ENCODE data around the gene MAN1C1. TPM values are rescaled to one million over a fixed set of nuclear protein-coding genes. Genes with fewer than 3 reads are reported as not detected.

The MAN1C1 gene
- total RNA-seq, 1 experiment from 2014 or later: 9.3 TPM

DNA sequence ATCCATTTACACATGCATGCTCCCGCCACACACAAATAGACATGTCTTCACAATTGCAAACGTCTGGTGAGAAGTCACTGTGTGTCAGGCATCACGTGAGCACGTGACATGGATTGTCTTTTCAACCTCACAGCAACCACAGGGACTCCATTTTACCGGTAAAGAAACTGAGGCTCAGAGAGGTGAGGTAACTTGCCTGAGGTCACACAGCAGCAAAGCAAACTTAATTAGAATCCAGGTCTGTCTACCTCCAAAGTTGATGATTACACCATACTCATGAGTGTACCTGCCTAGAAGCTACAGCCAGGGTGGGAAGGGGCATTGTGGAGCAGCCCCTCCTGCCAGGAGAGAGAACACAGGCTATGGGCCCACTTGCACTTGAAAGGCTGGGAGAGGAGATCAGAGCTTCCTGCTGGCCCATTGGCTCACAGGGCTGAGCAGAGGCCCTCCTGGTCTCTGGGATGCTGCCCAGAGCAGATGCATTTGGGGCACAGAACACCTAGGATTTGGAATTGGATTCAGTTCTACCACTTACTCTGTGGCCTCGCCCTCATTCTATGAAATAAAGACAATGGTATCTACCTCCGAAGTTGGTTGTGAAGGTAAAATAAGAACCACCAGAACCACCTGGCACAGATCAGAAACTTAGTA lies 139.0 kb downstream of the MAN1C1 start:
- Histone ChIP-seq H3K27me3 (ENCODE audit: insufficient read depth, low read length) (no peaks in the 10 kb centered on the region), H2BK120ac (ENCODE audit: low read depth, low read length, poor library complexity, severe bottlenecking) (no peak overlapping the region)

More for the DNA sequence above, 139.0 kb downstream of the MAN1C1 start:
- no peak overlapping the region for H4K8ac ChIP-seq (replicated peaks; ENCODE audit: insufficient read length, low read depth, low read length)
- no peak overlapping the region for H2AFZ ChIP-seq (ENCODE audit: low read length)
- peaks cover 36 to 53% of the 10 kb centered on the region in 2 experiments for H3K4me1 Mint-ChIP-seq
- no peak overlapping the region for H4K5ac ChIP-seq (ENCODE audit: insufficient read length, low read depth, low read length)
- no peaks in the 10 kb centered on the region for H3K9me3 ChIP-seq (ENCODE audit: control insufficient read depth, low read depth, low read length)
- H3K27me3 Mint-ChIP-seq (ENCODE audit: low read depth): peaks cover 6% of the 10 kb centered on the region
- H2BK12ac ChIP-seq (ENCODE audit: insufficient read length, low read depth, low read length): no peak overlapping the region
- no peak overlapping the region for H3K27ac ChIP-seq (ENCODE audit: insufficient read length, low read depth, low read length)
- no peaks in the 10 kb centered on the region for H3K79me2 ChIP-seq (ENCODE audit: insufficient read depth, low read length)
- no peak for DNase-seq
- H3K36me3 Mint-ChIP-seq (ENCODE audit: insufficient read depth in 1 of 3, low read depth in 3 of 3): no peaks in the 10 kb centered on the region; a peak in 1 of 7 replicates
- H3K4me3 Mint-ChIP-seq: no peak overlapping the region
- no peak overlapping the region for H2BK5ac ChIP-seq (ENCODE audit: insufficient read length, low read length)
- H3K4me1 ChIP-seq (ENCODE audit: insufficient read depth, low read length): no peaks in the 10 kb centered on the region
- no peak overlapping the region for H3K14ac ChIP-seq (ENCODE audit: insufficient read depth, low read length)
- no CpG with 5 or more reads among the region's 7 CpGs for WGBS (ENCODE audit: extremely low coverage, insufficient read length, low lambda C conversion rate)
- no peak overlapping the region for H3K56ac ChIP-seq (ENCODE audit: insufficient read length, low read depth, low read length)
- H3K23me2 ChIP-seq (ENCODE audit: insufficient read length, low read depth, low read length, poor library complexity, severe bottlenecking): no peaks in the 10 kb centered on the region
- H4K91ac ChIP-seq (ENCODE audit: insufficient read length, low read depth, low read length): no peak overlapping the region
- no peak overlapping the region for H3K18ac ChIP-seq (ENCODE audit: insufficient read length, low read depth, low read length)
- no peak overlapping the region for H2BK15ac ChIP-seq (ENCODE audit: low read depth, low read length)
- H3K27ac Mint-ChIP-seq: no peak overlapping the region; a peak in 1 of 7 replicates
- no peaks in the 10 kb centered on the region for H3K9me3 Mint-ChIP-seq
- H3K79me1 ChIP-seq (ENCODE audit: insufficient read depth, low read depth, low read length, poor library complexity, severe bottlenecking): no peaks in the 10 kb centered on the region
- no peak overlapping the region for H3K23ac ChIP-seq (ENCODE audit: insufficient read length, low read depth, low read length)
- peaks cover 2% of the 10 kb centered on the region for H4K20me1 ChIP-seq (ENCODE audit: control insufficient read depth, insufficient read depth, insufficient read length)
- H3K4me2 ChIP-seq (ENCODE audit: insufficient read depth, insufficient read length, low read length): no peak overlapping the region
- TF ChIP-seq, protein P1, sequence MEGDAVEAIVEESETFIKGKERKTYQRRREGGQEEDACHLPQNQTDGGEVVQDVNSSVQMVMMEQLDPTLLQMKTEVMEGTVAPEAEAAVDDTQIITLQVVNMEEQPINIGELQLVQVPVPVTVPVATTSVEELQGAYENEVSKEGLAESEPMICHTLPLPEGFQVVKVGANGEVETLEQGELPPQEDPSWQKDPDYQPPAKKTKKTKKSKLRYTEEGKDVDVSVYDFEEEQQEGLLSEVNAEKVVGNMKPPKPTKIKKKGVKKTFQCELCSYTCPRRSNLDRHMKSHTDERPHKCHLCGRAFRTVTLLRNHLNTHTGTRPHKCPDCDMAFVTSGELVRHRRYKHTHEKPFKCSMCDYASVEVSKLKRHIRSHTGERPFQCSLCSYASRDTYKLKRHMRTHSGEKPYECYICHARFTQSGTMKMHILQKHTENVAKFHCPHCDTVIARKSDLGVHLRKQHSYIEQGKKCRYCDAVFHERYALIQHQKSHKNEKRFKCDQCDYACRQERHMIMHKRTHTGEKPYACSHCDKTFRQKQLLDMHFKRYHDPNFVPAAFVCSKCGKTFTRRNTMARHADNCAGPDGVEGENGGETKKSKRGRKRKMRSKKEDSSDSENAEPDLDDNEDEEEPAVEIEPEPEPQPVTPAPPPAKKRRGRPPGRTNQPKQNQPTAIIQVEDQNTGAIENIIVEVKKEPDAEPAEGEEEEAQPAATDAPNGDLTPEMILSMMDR (conservative IDR thresholded peaks at IDR 0.05): no peak
- no peak overlapping the region for H3T11ph ChIP-seq (ENCODE audit: low read length)
- no peak overlapping the region for H2AK5ac ChIP-seq (ENCODE audit: insufficient read length, low read length)
- no peak overlapping the region for H3K9ac ChIP-seq (ENCODE audit: extremely low read depth, insufficient read length, low read length)
- H2BK20ac ChIP-seq (ENCODE audit: low read depth, low read length, poor library complexity, severe bottlenecking): no peak overlapping the region
- H3K4ac ChIP-seq (ENCODE audit: low read depth, low read length): no peak overlapping the region
